Measurements from ENCODE around the gene MAP3K20. TPM values are rescaled to one million over a fixed set of nuclear protein-coding genes. Genes with fewer than 3 reads are reported as not detected.

Gene MAP3K20
- total RNA-seq, result 10 to 100 TPM; 43.0 to 76.1 (median 65.2) TPM

DNA sequence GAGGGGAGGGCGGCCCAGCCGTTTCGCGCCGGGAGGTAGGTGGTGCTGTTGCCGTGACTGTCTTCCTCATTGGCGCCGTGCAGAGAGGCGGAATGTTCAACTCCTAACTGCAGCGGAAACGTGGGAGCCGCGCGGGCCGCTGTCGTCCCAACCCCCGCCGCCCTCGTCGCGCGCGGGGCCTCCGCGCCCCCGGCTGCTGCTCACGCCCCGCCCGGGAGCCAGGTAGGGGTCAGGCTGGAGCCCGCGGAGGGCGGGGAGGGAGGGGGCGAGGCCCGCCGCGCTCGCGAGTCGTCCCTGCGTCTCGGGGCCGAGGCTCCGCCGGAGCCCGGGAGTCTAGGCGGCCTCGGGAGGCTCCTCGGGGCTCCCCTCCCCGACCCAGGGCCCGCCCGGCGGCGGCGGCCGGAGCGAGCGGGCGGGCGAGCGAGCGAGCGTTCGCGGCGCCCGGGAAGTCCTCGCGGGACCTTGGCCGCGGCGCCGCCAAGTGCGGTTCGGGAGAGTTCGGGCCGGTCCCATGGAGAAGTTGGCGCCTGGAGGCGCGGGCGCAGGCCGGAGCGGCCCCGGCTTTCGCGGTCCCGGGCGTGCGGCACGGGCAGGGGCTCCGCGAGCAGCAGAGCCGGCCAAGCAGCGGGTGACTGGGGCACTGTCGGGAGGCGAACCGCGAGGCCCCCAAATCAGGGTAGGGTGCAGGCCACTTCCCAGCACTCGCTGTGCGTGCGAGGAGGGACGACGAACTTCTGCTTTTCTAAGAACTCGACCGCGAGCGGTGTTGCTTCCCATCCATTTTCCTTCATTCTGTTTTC, at the start of gene MAP3K20:
Gene MAP3K20, plus strand, starts transcription at position 66 of the 800 bp plus-strand sequence. CDS start 15,186 bp downstream, outside the sequence.
- TF ChIP-seq, protein P1, sequence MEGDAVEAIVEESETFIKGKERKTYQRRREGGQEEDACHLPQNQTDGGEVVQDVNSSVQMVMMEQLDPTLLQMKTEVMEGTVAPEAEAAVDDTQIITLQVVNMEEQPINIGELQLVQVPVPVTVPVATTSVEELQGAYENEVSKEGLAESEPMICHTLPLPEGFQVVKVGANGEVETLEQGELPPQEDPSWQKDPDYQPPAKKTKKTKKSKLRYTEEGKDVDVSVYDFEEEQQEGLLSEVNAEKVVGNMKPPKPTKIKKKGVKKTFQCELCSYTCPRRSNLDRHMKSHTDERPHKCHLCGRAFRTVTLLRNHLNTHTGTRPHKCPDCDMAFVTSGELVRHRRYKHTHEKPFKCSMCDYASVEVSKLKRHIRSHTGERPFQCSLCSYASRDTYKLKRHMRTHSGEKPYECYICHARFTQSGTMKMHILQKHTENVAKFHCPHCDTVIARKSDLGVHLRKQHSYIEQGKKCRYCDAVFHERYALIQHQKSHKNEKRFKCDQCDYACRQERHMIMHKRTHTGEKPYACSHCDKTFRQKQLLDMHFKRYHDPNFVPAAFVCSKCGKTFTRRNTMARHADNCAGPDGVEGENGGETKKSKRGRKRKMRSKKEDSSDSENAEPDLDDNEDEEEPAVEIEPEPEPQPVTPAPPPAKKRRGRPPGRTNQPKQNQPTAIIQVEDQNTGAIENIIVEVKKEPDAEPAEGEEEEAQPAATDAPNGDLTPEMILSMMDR (IDR thresholded peaks at IDR 0.05; ENCODE audit: low read depth), result no peak

DNA sequence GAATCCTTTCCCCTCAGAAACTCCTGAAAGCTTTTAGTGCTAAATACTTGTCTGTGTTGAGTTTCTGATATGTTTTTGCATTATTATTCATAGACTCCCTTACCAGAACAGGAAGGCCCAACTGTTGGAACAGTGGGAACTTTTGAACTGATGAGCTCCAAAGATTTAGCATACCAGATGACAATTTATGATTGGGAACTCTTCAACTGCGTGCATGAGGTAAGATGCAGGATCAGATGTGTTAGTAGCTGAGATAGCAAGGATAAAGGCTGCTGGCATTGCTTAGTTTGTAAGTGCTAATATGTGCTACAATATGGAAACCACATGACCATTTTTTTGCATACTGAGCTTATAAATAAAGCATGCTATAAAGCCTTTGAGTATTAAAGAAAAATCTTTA, 49.2 kb upstream of the MAP3K20 start:
- TF ChIP-seq, protein P1 (IDR thresholded peaks at IDR 0.05; ENCODE audit: low read depth), result no peak

DNA sequence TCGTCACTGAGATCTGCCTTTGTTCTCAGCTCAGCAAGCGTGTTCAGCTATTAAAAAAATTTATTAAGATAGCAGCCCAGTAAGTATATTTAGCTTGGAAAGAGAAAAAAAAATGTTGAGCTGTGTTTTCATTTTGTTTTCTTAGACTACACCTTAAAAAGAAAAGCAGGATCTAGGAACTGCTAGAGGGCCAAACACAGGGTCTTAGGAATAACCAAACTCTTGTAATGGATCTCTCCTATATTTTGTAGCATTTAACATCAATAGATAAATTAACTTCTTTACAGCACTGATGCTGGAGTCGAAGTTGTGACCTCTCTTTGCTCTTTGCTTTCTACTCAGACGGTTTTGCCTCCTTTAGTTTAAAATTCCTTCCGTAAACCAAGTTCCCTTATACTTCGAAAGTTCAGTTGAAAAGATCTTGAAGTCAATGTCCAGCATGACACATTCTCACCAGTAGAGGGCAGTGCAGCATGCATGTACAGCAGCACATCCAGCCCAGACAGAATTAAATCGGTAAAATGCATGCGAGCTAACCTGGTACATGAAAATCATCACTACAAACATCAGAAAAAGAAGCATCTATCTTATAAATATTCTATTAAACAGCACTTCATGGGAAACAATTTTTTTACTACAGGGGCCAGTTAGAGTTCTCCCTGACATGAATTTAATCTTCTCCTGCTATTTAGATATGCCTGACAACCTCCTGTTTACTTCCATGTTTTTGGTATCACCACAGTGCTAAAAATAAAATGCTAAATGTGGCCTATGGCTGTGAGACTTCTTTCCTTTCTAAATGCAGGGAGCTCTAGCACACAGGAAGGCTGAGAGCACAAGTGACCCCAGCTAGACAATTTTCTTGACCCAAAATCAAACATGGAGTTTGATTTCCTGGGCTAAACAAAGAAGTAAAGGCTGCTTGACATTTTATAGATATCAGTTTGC, 48.2 kb upstream of the MAP3K20 start:
- TF ChIP-seq, protein P1 (IDR thresholded peaks at IDR 0.05; ENCODE audit: low read depth), result no peak

DNA sequence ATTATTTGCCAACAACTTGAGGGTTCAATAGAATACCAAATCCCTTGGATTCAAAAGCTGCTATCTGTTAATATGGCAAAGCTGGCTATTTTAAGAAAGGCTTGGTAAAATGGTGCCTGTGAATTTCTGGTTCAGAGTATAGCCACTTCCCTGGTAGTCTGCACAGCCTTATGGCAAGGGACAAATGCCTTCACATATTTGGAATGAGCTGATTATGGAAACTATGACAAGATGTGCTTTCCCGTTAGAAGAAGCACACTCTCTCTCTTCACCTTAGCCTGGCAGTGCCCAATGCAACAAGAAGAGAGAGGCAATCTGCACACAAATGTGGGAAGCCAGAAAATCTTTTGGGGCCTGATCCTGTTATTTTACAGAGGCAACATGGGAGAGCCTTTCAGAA, 47.5 kb upstream of the MAP3K20 start:
- TF ChIP-seq, protein P1 (IDR thresholded peaks at IDR 0.05; ENCODE audit: low read depth), result no peak

DNA sequence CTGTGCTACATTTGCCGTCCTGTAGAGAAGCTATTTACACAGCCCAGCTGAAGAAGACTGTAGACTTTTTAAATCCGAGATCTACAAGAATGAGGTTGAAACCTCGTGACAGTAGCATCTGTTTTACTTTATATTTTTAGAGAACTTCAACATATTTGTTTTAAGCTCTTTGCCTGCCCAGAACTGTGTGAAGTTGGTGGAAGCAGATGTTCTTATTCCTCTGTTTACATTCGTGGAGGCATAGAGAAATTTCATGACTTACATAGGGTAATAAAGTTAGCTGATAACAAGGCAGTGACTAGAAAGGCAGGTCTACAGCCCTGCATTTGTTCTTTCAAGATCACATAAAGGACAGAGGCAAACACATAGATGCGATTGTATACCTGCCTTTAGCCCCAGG, 47.0 kb upstream of the MAP3K20 start:
- TF ChIP-seq, protein P1 (IDR thresholded peaks at IDR 0.05; ENCODE audit: low read depth), result no peak

DNA sequence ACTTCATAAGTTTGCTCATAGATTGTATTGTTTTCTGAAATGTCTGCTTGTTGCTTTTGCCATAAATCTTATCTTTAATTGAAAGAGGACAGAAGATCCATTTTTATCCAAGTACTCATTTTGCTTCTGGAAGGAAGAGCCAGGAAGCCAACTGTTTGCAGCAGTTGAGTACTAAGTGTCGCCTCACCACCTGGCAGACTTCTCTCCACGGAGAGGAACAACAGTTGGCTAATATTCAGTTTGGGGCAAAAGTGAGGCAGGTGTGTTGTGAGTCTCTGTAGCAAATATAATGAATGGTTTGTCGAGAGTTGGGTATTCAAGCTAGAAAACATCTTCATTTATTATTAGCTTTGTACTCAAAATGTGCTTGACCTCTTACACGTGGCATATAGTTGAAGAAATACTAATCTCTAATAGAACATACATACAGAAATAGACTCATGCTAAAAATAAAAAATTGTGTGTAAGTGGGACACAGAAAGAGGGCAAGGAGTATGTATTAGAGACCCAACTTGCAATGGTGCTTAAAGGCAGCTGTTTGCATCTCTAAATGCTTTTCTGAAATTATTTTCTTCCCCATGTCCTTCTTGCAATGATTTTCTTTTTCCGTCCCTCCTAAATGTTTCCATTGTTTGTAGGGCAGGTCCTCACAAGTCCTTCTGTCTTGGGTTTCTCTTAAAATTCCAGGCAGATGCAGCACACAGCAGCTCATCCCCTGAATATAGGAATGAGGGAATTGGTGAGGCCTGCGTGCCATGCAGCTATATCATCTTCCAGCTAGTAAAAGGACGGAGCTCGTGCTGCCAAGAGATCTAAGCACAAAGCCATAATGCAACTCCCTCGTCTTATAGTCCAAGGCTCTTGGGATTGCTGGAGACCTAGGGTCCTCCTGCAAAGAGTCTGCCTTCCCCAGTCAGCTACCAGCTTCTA, 44.8 kb upstream of the MAP3K20 start:
- TF ChIP-seq, protein P1 (IDR thresholded peaks at IDR 0.05; ENCODE audit: low read depth), result no peak
